CD4-positive, alpha-beta T cell treated with Interleukin-12 subunit alpha and Interleukin-12 subunit beta, for 1 hour (primary cell): Measurements from ENCODE around the gene IGSF6.
A peak's percentile ranks its signal among the peaks of the same experiment; 100 is the strongest.
"Not testable (repeated sequence)": the region's sequence is repeated elsewhere in the genome, so short reads cannot be mapped to it uniquely, and the experiment has no call there.

Experiments
- DNase-seq: peaks from one replicate; pipeline ENCODE4 v3.0.0-alpha.2; 2020

Gene IGSF6

GRCh38 chr16:21652453-21652852 lies at the start of gene IGSF6:
IGSF6 (minus strand) TSS chr16:21652608; CDS start chr16:21652598, 10 bp downstream.
- DNase-seq, result no peak

GRCh38 chr16:21701271-21701670 lies 48.9 kb upstream of the IGSF6 start:
- DNase-seq, result no peak

- DNase-seq, result no peak
Measured at GRCh38 chr16:21698169-21699032, 46.0 kb upstream of the IGSF6 start.

GRCh38 chr16:21697032-21697431 lies 44.6 kb upstream of the IGSF6 start:
- DNase-seq, result no peak

- no peak for DNase-seq
Measured at GRCh38 chr16:21694609-21695008, 42.2 kb upstream of the IGSF6 start.

GRCh38 chr16:21690967-21691366 lies 38.6 kb upstream of the IGSF6 start:
- not testable (repeated sequence) for DNase-seq

GRCh38 chr16:21689107-21689506 lies 36.7 kb upstream of the IGSF6 start:
- DNase-seq, result no peak

- DNase-seq, result no peak
Measured at GRCh38 chr16:21685034-21685455, 32.6 kb upstream of the IGSF6 start.

GRCh38 chr16:21684199-21684598 lies 31.8 kb upstream of the IGSF6 start:
- peak; percentile 27 for DNase-seq

GRCh38 chr16:21683184-21683583 lies 30.8 kb upstream of the IGSF6 start:
- DNase-seq, result no peak

- DNase-seq, result not testable (repeated sequence)
Measured at GRCh38 chr16:21680714-21681113, 28.3 kb upstream of the IGSF6 start.

- DNase-seq, result not testable (repeated sequence)
Measured at GRCh38 chr16:21674456-21674855, 22.0 kb upstream of the IGSF6 start.

GRCh38 chr16:21673469-21673868 lies 21.1 kb upstream of the IGSF6 start:
- DNase-seq, result no peak

- DNase-seq, result no peak
Measured at GRCh38 chr16:21667575-21667974, 15.2 kb upstream of the IGSF6 start.

- no peak for DNase-seq
Measured at GRCh38 chr16:21666772-21667171, 14.4 kb upstream of the IGSF6 start.

- DNase-seq, result no peak
Measured at GRCh38 chr16:21664801-21665492, 12.5 kb upstream of the IGSF6 start.

- peak; percentile 17 for DNase-seq
Measured at GRCh38 chr16:21663889-21664647, 11.7 kb upstream of the IGSF6 start, which contains the start of gene OTOA. OTOA (plus strand) TSS chr16:21663968; CDS start chr16:21678515, 14,547 bp downstream.

GRCh38 chr16:21659124-21659523 lies 6.7 kb upstream of the IGSF6 start:
- no peak for DNase-seq

- DNase-seq, result peak; percentile 74
Measured at GRCh38 chr16:21656795-21657768, 4.7 kb upstream of the IGSF6 start.

GRCh38 chr16:21654881-21655280 lies 2.5 kb upstream of the IGSF6 start:
- DNase-seq, result no peak

- no peak for DNase-seq
Measured at GRCh38 chr16:21654466-21654865, 2.1 kb upstream of the IGSF6 start.

GRCh38 chr16:21653571-21653970 lies 1.2 kb upstream of the IGSF6 start:
- no peak for DNase-seq
